HG03457 (cell line): Measurements from ENCODE around the gene PCDHGA1.
"Not testable (repeated sequence)": the region's sequence is repeated elsewhere in the genome, so short reads cannot be mapped to it uniquely, and the experiment has no call there.

ENCODE experiments used
- ATAC-seq: cut with Tn5 transposase; IDR thresholded peaks from one replicate; pipeline ENCODE4 v1.9.1; 2021; ENCODE audit warnings: moderate number of reproducible peaks; ENCODE audit not compliant: unreplicated experiment

The PCDHGA1 gene

DNA sequence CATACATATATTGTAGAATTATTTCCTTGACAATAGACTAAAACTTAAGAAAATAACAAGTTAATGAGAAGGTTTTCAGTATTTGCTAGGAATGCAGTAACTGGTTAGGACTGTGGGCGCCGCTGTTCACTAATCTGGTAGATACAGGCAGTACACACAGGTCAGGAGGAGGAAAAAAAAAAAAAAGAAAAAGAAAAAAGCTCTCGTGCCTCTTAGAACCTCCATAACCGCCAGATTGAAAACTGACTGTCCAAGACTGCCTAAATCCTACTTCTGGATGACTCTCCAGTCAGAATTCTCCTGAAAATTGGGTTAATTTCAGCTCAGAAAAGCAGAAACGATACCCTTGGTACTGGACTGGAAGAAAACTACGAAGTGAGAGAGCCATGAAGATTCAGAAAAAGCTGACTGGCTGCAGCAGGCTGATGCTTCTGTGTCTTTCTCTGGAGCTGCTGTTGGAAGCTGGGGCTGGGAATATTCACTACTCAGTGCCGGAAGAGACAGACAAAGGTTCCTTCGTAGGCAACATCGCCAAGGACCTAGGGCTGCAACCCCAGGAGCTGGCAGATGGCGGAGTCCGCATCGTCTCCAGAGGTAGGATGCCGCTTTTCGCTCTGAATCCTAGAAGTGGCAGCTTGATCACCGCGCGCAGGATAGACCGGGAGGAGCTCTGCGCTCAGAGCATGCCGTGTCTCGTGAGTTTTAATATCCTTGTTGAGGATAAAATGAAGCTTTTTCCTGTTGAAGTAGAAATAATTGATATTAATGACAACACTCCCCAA lies at the start of gene PCDHGA1:
Gene PCDHGA1 (plus strand): TSS at position 216 of the 782 bp plus-strand sequence.
- no peak for ATAC-seq

- ATAC-seq: no peak
These were observed 31.9 kb upstream of the PCDHGA1 start for GRCh38 chr5:141298376-141298775.

- ATAC-seq: no peak
These were observed 26.6 kb upstream of the PCDHGA1 start, which contains the start of gene SLC25A2 for GRCh38 chr5:141303756-141304155. Gene SLC25A2, minus strand, starts transcription at chr5:141304049. Its CDS starts 184 bp downstream, at chr5:141303865.

DNA sequence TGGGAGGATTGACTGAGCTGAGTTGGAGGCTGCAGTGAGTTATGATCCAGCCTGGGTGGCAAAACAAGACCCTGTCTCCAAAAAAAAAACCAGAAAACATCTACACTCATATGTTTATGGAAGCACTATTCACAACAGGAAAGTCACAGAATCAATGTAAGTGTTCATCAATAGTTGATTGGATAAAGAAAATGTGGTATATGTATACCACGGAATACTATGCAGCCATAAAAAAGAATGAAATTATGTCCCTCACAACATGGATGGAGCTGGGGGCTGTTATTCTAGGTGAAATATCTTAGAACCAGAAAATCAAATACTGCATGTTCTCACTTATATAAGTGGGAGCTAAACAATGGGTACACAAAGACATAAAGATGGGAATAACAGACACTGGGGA lies 23.7 kb upstream of the PCDHGA1 start:
- ATAC-seq: no peak

GRCh38 chr5:141313711-141314110 lies 16.6 kb upstream of the PCDHGA1 start:
- no peak for ATAC-seq

GRCh38 chr5:141316963-141317362 lies 13.4 kb upstream of the PCDHGA1 start:
- not testable (repeated sequence) for ATAC-seq

GRCh38 chr5:141319202-141319601 lies 11.1 kb upstream of the PCDHGA1 start:
- ATAC-seq: no peak

DNA sequence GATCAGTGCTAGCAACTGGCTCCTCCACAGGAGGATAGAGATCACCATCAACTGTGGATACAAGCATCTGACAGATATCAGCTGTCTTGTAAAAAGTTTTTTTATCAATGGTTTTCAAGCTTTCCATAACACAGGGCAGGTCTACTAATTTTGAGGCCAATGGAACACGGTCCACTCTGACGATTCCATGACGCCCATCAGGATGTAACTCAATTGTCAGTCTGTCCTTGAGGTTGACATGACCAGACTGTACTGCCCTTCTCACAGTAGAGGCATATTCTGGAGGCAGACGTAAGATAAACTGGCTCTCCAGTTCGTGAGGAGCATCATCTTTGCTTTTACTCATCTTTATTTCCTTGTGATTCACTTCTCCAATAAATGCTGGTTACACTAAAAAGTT lies 10.6 kb upstream of the PCDHGA1 start:
- ATAC-seq: no peak

DNA sequence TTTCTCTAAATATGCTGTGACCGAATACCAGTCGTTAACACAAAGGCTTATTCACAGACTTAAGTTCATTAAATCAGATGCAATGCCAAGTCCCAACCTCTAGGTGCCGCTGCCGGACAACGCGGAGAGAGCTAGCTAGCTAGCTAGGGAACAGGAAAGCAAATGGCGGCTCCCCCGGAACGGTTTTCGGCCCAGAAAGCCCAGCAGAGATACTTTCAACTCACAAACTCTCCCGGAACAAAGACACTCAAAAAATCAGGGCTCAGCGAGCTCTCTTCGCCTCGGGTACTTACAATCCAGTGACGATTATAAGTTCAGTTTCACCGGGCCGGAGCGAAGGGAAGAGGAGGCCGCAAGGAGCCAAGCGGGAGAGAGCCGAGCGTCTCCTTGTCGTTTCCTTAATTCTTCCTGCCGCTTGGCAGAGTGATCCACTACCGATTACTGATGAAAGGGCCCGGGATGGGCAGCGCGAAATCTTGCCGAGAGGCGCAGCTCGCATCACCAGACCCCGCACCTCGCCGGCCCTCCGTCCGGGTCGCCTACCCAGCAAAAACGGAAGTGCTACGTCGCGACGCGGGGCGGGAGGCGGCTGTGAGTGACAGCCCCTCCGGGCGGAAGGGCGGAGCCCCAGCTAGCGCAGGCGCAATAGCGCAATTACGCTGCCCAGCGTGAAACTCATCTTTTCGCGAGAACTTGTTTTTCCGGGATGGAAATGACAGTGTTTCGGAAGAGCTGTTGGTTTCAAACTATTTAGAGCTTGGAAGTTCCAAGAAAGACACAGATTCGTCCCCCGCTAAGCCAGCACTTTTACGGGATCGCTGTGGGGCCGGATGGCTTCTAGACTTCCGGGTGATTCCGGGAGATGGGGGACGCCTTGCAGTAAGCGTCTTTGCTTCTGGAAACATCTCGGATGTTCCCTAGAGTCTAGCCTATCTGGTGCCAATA lies 9.8 kb upstream of the PCDHGA1 start, which contains the start of gene TAF7:
Gene TAF7 (minus strand): TSS at position 560 of the 945 bp plus-strand sequence. CDS start 740 bp downstream, outside the sequence.
- ATAC-seq: peak; percentile 93

DNA sequence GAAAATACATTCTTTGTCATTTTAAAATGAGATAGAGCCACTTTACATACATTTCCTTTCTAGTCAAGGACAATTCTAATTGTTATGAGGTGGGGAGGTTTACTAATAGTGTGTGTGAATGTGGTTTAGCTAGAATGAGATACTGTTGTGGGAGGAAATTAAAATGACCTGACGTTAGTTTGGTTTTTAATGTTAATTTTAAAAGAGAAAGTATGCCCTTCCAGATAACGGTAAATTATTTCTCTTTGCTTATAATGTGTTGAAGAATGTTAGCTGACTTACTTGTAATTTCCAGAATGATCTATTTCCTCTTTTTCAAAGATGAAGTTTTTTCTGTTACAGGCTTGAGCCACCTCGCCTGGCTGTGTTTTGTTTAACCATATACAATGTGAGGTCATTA lies 8.1 kb upstream of the PCDHGA1 start:
- no peak for ATAC-seq

GRCh38 chr5:141326088-141326854 lies 4.0 kb upstream of the PCDHGA1 start:
- peak; percentile 82 for ATAC-seq

GRCh38 chr5:141328231-141328630 lies 2.1 kb upstream of the PCDHGA1 start:
- no peak for ATAC-seq

DNA sequence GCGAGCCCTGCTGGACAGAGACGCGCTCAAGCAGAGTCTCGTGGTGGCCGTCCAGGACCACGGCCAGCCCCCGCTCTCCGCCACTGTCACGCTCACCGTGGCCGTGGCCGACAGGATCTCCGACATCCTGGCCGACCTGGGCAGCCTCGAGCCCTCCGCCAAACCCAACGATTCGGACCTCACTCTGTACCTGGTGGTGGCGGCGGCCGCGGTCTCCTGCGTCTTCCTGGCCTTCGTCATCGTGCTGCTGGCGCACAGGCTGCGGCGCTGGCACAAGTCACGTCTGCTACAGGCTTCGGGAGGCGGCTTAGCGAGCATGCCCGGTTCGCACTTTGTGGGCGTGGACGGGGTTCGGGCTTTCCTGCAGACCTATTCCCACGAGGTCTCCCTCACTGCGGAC lies 2.3 kb downstream of the PCDHGA1 start:
- ATAC-seq: not testable (repeated sequence)

GRCh38 chr5:141338538-141339306 lies 8.4 kb downstream of the PCDHGA1 start, which contains the start of gene PCDHGA2:
Gene PCDHGA2, plus strand, starts transcription at chr5:141338760.
- ATAC-seq: no peak

- ATAC-seq: not testable (repeated sequence)
These were observed 10.6 kb downstream of the PCDHGA1 start for GRCh38 chr5:141340781-141341354.

DNA sequence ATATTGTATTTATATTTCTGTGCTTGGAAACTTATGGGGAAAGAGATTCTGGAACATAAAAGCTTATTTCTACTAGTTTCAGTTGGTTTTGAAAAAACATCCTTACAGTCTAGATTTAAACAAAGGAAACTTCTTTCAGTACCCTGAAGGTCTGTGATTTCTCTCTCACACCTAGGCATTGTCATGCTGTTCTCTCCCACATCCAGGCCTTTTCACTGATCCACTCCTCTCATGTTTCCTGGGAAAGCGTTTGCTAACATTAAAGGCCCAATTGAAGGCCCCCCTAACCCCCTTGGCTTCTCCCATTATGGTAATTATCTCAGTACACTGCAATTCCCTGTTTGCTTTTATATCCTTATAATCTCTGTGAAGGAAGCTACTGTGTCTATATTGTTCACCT lies 12.5 kb downstream of the PCDHGA1 start:
- ATAC-seq: no peak

GRCh38 chr5:141343242-141343952 lies 13.1 kb downstream of the PCDHGA1 start, which contains the start of gene PCDHGA3:
Gene PCDHGA3, plus strand, starts transcription at chr5:141343829. Its CDS starts 205 bp downstream, at chr5:141344034.
- ATAC-seq: no peak

DNA sequence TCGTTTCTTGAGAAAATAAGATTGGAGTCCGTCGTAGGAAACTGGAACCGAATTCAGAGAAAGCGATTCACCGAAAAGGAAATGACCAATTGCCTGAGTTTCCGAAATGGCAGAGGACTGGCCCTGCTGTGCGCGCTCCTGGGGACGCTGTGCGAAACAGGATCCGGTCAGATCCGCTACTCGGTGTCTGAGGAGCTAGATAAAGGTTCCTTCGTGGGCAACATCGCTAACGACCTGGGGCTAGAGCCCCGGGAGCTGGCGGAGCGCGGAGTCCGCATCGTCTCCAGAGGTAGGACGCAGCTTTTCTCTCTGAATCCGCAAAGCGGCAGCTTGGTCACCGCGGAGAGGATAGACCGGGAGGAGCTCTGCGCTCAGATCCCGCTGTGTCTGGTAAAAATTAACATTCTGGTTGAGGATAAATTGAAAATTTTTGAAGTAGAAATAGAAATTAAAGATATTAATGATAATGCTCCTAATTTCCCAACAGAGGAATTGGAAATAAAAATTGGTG lies 13.7 kb downstream of the PCDHGA1 start:
- ATAC-seq: no peak

- no peak for ATAC-seq
These were observed 15.0 kb downstream of the PCDHGA1 start for GRCh38 chr5:141345327-141345726.
